Trophoblast cell (in vitro differentiated cells and primary cell): ENCODE results near the gene SLIT3.

Experiments
- DNase-seq, 2 donors: peaks; one replicate each; pipeline ENCODE4 v3.0.0-alpha.2; 2016
- H2AFZ ChIP-seq: 2 replicates; pipeline ENCODE4 v1.6.1; 2013; ENCODE audit warnings: low read length, moderate library complexity, mild to moderate bottlenecking; ENCODE audit not compliant: insufficient read depth, poor library complexity
- H2AK5ac ChIP-seq: 2 replicates; pipeline ENCODE4 v1.6.1; 2013; ENCODE audit warnings: mild to moderate bottlenecking, low read length
- H2BK120ac ChIP-seq: 2 replicates; pipeline ENCODE4 v1.6.1; 2013; ENCODE audit warnings: low read length, mild to moderate bottlenecking, moderate library complexity; ENCODE audit not compliant: insufficient read depth, poor library complexity
- H2BK12ac ChIP-seq: 2 replicates; pipeline ENCODE4 v1.6.1; 2013; ENCODE audit warnings: mild to moderate bottlenecking, low read length, moderate library complexity
- H2BK5ac ChIP-seq: 2 replicates; pipeline ENCODE4 v1.6.1; 2013; ENCODE audit warnings: low read length, low read depth, moderate library complexity, mild to moderate bottlenecking; ENCODE audit not compliant: poor library complexity
- H3K14ac ChIP-seq: 2 replicates; pipeline ENCODE4 v1.6.1; 2013; ENCODE audit warnings: mild to moderate bottlenecking, low read length
- H3K18ac ChIP-seq: 2 replicates; pipeline ENCODE4 v1.6.1; 2013; ENCODE audit warnings: mild to moderate bottlenecking, low read length
- H3K23ac ChIP-seq: 2 replicates; pipeline ENCODE4 v1.6.1; 2013; ENCODE audit warnings: low read length
- H3K27ac ChIP-seq: 2 replicates; pipeline ENCODE4 v1.5.1; 2013; ENCODE audit warnings: low read depth, mild to moderate bottlenecking, inconsistent platforms, low read length, moderate library complexity
- H3K27me3 ChIP-seq: 2 replicates; pipeline ENCODE4 v1.6.1; 2013; ENCODE audit warnings: inconsistent platforms, mild to moderate bottlenecking, low read length, moderate library complexity; ENCODE audit not compliant: insufficient read depth
- H3K36me3 ChIP-seq, 2 experiments: 1 replicate in 1 of 2; 2 replicates in 1 of 2; pipeline ENCODE4 v1.6.1; 2013; ENCODE audit warnings: low read length in 2 of 2, mild to moderate bottlenecking in 2 of 2, moderate library complexity in 1 of 2; ENCODE audit not compliant: insufficient read depth in 2 of 2, control insufficient read depth in 1 of 2
- H3K4ac ChIP-seq: 2 replicates; pipeline ENCODE4 v1.6.1; 2013; ENCODE audit warnings: low read depth, mild to moderate bottlenecking, low read length, moderate library complexity
- H3K4me1 ChIP-seq, 2 experiments: 1 replicate in 1 of 2; 2 replicates in 1 of 2; pipeline ENCODE4 v1.6.1; 2013; ENCODE audit warnings: low read length in 2 of 2, mild to moderate bottlenecking in 2 of 2, moderate library complexity in 1 of 2; ENCODE audit not compliant: insufficient read depth in 2 of 2, control insufficient read depth in 1 of 2
- H3K4me2 ChIP-seq: 2 replicates; pipeline ENCODE4 v1.6.1; 2013; ENCODE audit warnings: inconsistent platforms, mild to moderate bottlenecking, low read length, moderate library complexity
- H3K4me3 ChIP-seq: 2 replicates; pipeline ENCODE4 v1.5.1; 2013; ENCODE audit warnings: mild to moderate bottlenecking, low read depth, low read length, inconsistent platforms
- H3K79me1 ChIP-seq: one replicate; pipeline ENCODE4 v1.6.1; 2013; ENCODE audit warnings: low read length
- H3K79me2 ChIP-seq: 2 replicates; pipeline ENCODE4 v1.6.1; 2013; ENCODE audit warnings: low read length, mild to moderate bottlenecking; ENCODE audit not compliant: control insufficient read depth, insufficient read depth, poor library complexity
- H3K9ac ChIP-seq: 2 replicates; pipeline ENCODE4 v1.6.1; 2013; ENCODE audit warnings: mild to moderate bottlenecking, low read length
- H3K9me3 ChIP-seq: 2 replicates; pipeline ENCODE4 v1.6.1; 2013; ENCODE audit warnings: low read depth, mild to moderate bottlenecking, control low read depth, inconsistent platforms, low read length; ENCODE audit not compliant: insufficient read depth
- H4K12ac ChIP-seq: 2 replicates; pipeline ENCODE4 v1.6.1; 2013; ENCODE audit warnings: low read depth, mild to moderate bottlenecking, low read length, moderate library complexity
- H4K8ac ChIP-seq: 2 replicates; pipeline ENCODE4 v1.6.1; 2013; ENCODE audit warnings: low read depth, mild to moderate bottlenecking, low read length, moderate library complexity
- H4K91ac ChIP-seq: one replicate; pipeline ENCODE4 v1.6.1; 2013; ENCODE audit warnings: low read depth, mild to moderate bottlenecking, low read length, moderate library complexity
- WGBS: extraction: QIAGEN DNeasy Blood & Tissue Kit; methylation state at CpG from one replicate; pipeline ENCODE4 v1.1.7; 2013; ENCODE audit warnings: missing lambda C conversion rate; ENCODE audit not compliant: insufficient read length, insufficient coverage; ENCODE audit errors: extremely low coverage; 5-methylcytosine and 5-hydroxymethylcytosine counted together

Gene SLIT3

GRCh38 chr5:168740092-168740800 is 560.7 kb downstream of the SLIT3 start:
- Histone ChIP-seq H3K79me2 (no peaks in the 10 kb centered on the region), H3K9ac (no peak overlapping the region), H3K4me2 (no peak overlapping the region), H3K79me1 (no peaks in the 10 kb centered on the region), H3K36me3 (peaks cover 4 to 11% of the 10 kb centered on the region in 2 experiments), H4K12ac (no peak overlapping the region), H2BK12ac (no peak overlapping the region), H3K27ac (no peak overlapping the region), H2BK120ac (no peak overlapping the region), H3K4me3 (no peak overlapping the region), H2AFZ (no peak overlapping the region), H2BK5ac (no peak overlapping the region), H3K23ac (no peak overlapping the region), H3K18ac (no peak overlapping the region), H4K91ac (no peak overlapping the region), H2AK5ac (no peak overlapping the region), H4K8ac (no peak overlapping the region), H3K9me3 (peaks cover 2% of the 10 kb centered on the region), H3K4ac (no peak overlapping the region), H3K14ac (no peak overlapping the region), H3K27me3 (no peaks in the 10 kb centered on the region), H3K4me1 (no peaks in the 10 kb centered on the region)
- DNase-seq: no peak
- no CpG with 5 or more reads among the region's 2 CpGs for WGBS

GRCh38 chr5:168737066-168737465 is 563.9 kb downstream of the SLIT3 start:
- Histone ChIP-seq H4K8ac (no peak overlapping the region), H3K4me3 (no peak overlapping the region), H3K18ac (no peak overlapping the region), H3K9ac (no peak overlapping the region), H2AK5ac (no peak overlapping the region), H3K4me1 (no peaks in the 10 kb centered on the region), H3K14ac (no peak overlapping the region), H3K4ac (no peak overlapping the region), H3K9me3 (peaks cover 2% of the 10 kb centered on the region), H3K23ac (peak overlapping the region; percentile 83), H3K27ac (no peak overlapping the region), H2BK120ac (no peak overlapping the region), H4K91ac (no peak overlapping the region), H3K27me3 (no peaks in the 10 kb centered on the region), H2BK5ac (no peak overlapping the region), H2BK12ac (no peak overlapping the region), H3K36me3 (peaks cover 8 to 17% of the 10 kb centered on the region in 2 experiments), H3K79me1 (no peaks in the 10 kb centered on the region), H3K4me2 (no peak overlapping the region), H2AFZ (no peak overlapping the region), H3K79me2 (no peaks in the 10 kb centered on the region), H4K12ac (no peak overlapping the region)
- peak in 1 of 2 donors; percentile 7 for DNase-seq
- no CpG with 5 or more reads among the region's 2 CpGs for WGBS

GRCh38 chr5:168736281-168736831 is 564.6 kb downstream of the SLIT3 start:
- H3K4me2 ChIP-seq: no peak overlapping the region
- H3K14ac ChIP-seq: no peak overlapping the region
- H3K27ac ChIP-seq: no peak overlapping the region
- no peak overlapping the region for H4K91ac ChIP-seq
- no peak overlapping the region for H4K12ac ChIP-seq
- H2BK12ac ChIP-seq: no peak overlapping the region
- no peak overlapping the region for H3K9ac ChIP-seq
- H3K27me3 ChIP-seq: no peaks in the 10 kb centered on the region
- no peaks in the 10 kb centered on the region for H3K4me1 ChIP-seq
- H2BK120ac ChIP-seq: no peak overlapping the region
- no peak overlapping the region for H3K18ac ChIP-seq
- peaks cover 8 to 17% of the 10 kb centered on the region in 2 experiments for H3K36me3 ChIP-seq
- no peak overlapping the region for H3K4ac ChIP-seq
- no peak overlapping the region for H4K8ac ChIP-seq
- H2BK5ac ChIP-seq: no peak overlapping the region
- H2AFZ ChIP-seq: no peak overlapping the region
- no peak for DNase-seq
- H3K23ac ChIP-seq: no peak overlapping the region
- no peak overlapping the region for H2AK5ac ChIP-seq
- no peaks in the 10 kb centered on the region for H3K79me1 ChIP-seq
- H3K4me3 ChIP-seq: no peak overlapping the region
- peaks cover 2% of the 10 kb centered on the region for H3K9me3 ChIP-seq
- no peaks in the 10 kb centered on the region for H3K79me2 ChIP-seq
- no CpG with 5 or more reads among the region's 1 CpG for WGBS

- Histone ChIP-seq H3K9me3 (peaks cover 2% of the 10 kb centered on the region), H3K23ac (no peak overlapping the region), H2BK120ac (no peak overlapping the region), H2AFZ (no peak overlapping the region), H2BK12ac (no peak overlapping the region), H4K8ac (no peak overlapping the region), H3K4ac (no peak overlapping the region), H4K12ac (no peak overlapping the region), H2AK5ac (no peak overlapping the region), H3K79me1 (no peaks in the 10 kb centered on the region), H3K9ac (no peak overlapping the region), H3K27ac (no peak overlapping the region), H3K36me3 (peaks cover 8 to 17% of the 10 kb centered on the region in 2 experiments), H3K18ac (no peak overlapping the region), H4K91ac (no peak overlapping the region), H2BK5ac (no peak overlapping the region), H3K4me2 (no peak overlapping the region), H3K27me3 (no peaks in the 10 kb centered on the region), H3K4me1 (no peaks in the 10 kb centered on the region), H3K14ac (no peak overlapping the region), H3K79me2 (no peaks in the 10 kb centered on the region), H3K4me3 (no peak overlapping the region)
- no CpG with 5 or more reads among the region's 7 CpGs for WGBS
- DNase-seq: no peak
Measured at GRCh38 chr5:168734620-168735300, 566.2 kb downstream of the SLIT3 start.
